GM12801 (cell line): Measurements from ENCODE around the gene BICDL1.

Source experiments
- TF ChIP-seq, protein P1 (sequence below): IDR thresholded peaks from one replicate; pipeline ENCODE4 v1.5.1; 2011; ENCODE audit warnings: control low read depth; ENCODE audit not compliant: insufficient read length; ENCODE audit errors: extremely low read depth

Gene BICDL1

DNA sequence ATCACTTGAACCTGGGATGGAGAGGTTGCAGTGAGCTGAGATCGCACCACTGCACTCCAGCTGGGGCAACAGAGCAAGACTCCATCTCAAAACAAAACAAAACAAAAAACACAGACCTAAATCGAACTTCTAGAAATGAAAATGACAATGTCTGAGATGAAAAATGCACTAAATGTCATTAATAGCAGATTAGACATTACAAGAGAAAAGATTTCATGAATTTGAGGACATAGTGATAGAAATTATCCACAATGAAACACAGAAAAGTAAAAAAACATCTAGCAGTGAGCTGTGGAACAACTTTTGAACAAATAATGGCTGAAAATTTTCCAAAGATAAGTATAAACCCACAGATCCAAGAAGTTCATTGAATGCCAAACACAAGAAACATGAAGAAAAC is 35.2 kb downstream of the BICDL1 start:
- TF ChIP-seq, protein P1, sequence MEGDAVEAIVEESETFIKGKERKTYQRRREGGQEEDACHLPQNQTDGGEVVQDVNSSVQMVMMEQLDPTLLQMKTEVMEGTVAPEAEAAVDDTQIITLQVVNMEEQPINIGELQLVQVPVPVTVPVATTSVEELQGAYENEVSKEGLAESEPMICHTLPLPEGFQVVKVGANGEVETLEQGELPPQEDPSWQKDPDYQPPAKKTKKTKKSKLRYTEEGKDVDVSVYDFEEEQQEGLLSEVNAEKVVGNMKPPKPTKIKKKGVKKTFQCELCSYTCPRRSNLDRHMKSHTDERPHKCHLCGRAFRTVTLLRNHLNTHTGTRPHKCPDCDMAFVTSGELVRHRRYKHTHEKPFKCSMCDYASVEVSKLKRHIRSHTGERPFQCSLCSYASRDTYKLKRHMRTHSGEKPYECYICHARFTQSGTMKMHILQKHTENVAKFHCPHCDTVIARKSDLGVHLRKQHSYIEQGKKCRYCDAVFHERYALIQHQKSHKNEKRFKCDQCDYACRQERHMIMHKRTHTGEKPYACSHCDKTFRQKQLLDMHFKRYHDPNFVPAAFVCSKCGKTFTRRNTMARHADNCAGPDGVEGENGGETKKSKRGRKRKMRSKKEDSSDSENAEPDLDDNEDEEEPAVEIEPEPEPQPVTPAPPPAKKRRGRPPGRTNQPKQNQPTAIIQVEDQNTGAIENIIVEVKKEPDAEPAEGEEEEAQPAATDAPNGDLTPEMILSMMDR: no peak

GRCh38 chr12:120025640-120026039 is 36.6 kb downstream of the BICDL1 start:
- TF ChIP-seq, protein P1: no peak

DNA sequence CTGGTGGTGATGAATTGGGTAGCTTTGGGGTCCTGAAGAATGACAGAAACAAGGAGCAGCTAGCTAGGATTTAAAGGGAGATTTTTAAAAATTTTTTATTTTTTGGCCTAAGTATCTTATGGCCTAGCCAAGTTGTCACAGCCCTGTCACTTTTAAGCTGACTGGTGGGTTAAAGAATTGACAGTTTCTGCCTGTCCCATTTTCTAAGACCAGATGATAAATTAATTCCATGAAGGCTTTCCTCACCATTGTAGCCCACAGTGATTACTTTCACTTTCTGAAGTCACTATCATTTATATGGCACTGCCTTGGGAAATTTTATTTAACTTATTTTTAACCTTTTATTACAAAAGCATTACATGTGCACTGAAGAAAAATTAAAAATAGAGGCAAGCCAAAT is 43.2 kb downstream of the BICDL1 start:
- TF ChIP-seq, protein P1: no peak

- TF ChIP-seq, protein P1: no peak
Observed at GRCh38 chr12:120037851-120038250, 48.8 kb downstream of the BICDL1 start.

DNA sequence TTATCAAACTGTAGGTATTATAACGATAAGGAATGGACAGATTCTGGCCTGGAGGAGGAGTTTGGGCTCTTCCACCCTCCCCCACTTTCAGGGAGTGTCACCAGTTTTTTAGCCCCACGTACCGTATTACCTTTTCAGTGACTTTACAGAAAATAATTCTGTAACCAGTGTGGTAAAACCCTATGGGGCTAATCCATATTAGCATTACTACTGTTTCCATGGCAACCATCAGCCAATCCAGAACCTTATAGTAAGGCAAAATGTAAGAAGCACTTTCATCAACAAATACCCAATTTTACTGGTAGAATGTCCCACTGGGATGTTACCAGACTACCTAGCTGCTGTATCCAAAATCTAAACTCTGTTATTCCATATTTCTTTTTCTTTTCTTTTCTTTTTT is 50.7 kb downstream of the BICDL1 start:
- TF ChIP-seq, protein P1: no peak

DNA sequence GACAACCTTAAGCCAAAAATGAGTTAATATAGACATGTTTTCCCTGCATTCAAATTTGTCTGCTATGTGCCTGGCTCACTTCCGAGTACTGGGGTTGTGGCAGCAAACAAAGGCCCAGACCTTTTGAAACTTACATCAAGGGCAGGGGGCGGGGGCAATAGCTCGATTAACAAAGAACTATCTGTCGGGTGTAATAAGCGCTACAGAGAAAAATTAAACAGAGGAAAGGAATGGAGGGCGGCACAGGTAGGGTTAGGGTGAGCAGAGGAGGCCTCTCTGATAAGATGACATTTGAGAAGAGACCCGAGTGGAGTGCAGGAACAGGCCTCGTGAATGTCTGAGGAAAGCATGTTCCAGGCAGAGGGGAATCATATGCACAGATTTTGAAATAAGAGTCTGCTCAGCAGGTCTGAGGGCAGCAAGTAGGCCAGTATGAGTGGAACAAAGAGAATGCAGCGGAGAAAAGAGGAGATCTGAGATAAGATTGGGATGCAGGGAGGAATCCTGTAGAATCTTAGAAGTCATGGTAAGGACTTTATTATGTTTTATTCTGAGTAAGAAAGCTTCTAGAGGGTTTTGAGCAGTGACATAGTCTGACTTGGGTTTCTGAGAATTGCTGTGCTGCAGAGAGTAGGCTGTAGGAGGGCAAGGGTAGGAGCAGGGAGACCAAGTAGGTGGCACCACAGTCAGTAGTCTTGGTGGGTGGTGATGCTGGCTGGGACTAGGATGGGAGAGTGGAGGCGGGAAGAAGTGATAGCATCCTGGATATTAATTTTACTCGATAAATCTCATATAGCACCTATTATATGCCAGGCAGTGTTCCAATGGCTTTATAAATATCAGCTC is 52.6 kb downstream of the BICDL1 start:
- TF ChIP-seq, protein P1: no peak

GRCh38 chr12:120047072-120047471 is 58.0 kb downstream of the BICDL1 start:
- TF ChIP-seq, protein P1: no peak

DNA sequence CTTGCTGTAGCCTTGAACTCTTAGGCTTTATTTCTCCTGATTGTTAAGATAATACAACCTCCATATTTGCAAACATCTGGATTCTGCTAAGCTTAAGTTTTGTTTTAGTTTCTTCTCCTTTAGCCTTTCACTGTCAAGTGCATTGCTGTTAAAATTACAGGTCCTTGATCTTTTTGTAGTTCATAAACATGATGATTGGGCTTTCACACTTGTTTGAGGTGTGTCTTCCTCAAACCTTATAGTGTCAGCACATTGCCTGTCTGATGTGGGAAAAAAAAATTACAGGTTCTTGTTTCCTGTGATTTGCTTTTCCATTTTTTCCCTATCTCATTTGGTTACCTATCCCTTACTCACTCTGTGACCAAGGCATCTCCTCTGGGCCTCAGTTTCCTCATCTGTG is 59.2 kb downstream of the BICDL1 start:
- TF ChIP-seq, protein P1: no peak
